Measurements from ENCODE around the gene DTNB.

GRCh38 chr2:25388491-25388890 is 284.9 kb downstream of the DTNB start:
- TF ChIP-seq CTCF (IDR thresholded peaks at IDR 0.05) (no peak), POLR2AphosphoS5 (IDR thresholded peaks at IDR 0.05) (no peak), POLR2A (IDR thresholded peaks at IDR 0.05) (no peak), EP300 (IDR thresholded peaks at IDR 0.05) (no peak)

Data from gastroesophageal sphincter (tissue), 3 donors.